Myocyte (in vitro differentiated cells): ENCODE measurements around the gene TTLL8. TPM values are rescaled to one million over a fixed set of nuclear protein-coding genes. Genes with fewer than 3 reads are reported as not detected.
"Not testable (repeated sequence)": the region's sequence is repeated elsewhere in the genome, so short reads cannot be mapped to it uniquely, and the experiment has no call there.

Experiments used
- DNase-seq: peaks from one replicate; pipeline ENCODE4 v3.0.0-alpha.2; 2012; ENCODE audit warnings: low read depth
- polyA plus RNA-seq: library from polyadenylated mRNA; unstranded; fragments of >200 nt; gene quantifications from one replicate; pipeline ENCODE4 v1.2.1, GENCODE V29; 2012; ENCODE audit warnings: missing spikeins
- total RNA-seq: library from RNA; depleted of rRNA; stranded (reverse); fragments of >200 nt; gene quantifications from 2 replicates; pipeline ENCODE4 v1.2.3, GENCODE V29; 2014

The TTLL8 gene
- total RNA-seq, result not detected in 2 replicates
- not detected for polyA plus RNA-seq

DNA sequence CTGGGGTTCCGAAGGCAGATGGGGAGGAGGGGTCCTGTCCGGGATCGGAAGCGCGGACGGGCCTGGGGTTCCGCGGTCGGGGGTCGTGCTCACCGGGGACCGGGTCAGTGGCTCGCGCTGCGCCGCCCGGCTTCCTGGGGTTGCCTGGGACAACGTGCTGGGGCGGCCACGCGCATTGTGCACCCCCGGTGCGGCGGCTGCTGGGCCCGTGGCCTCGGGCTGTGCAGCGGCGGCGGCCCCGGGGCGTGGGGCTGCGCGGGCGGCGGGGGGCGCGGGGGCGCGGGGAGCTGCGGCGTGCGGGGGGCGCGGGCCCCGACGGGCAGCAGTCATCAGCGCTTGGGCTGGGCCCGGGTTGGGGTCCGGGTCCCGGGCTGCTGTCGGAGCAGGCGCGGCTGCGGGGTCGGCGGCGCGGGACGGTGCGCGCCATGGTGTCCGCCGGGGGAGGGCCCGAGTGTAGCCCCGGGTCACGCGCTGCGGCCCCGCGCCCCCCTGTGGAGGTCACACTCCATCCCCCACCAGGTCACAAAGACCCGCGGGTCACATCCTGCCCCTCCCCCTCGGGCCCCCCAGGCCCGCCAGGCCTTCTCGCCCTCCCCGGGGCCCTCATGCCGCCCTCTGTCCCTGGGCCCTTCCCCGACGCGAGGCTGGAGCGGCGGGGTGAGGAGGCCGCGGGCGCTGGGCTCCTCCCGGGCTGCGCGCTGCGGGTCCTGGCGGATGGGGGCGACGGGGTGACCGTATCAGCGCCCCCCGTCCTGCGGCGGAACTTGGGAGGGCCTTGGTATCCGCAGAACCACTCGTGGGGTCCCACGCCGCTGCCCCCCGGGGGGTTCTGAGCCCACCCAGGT, at the start of gene TTLL8:
TTLL8 (minus strand) TSS at position 238 of the 845 bp plus-strand sequence.
- no peak for DNase-seq

DNA sequence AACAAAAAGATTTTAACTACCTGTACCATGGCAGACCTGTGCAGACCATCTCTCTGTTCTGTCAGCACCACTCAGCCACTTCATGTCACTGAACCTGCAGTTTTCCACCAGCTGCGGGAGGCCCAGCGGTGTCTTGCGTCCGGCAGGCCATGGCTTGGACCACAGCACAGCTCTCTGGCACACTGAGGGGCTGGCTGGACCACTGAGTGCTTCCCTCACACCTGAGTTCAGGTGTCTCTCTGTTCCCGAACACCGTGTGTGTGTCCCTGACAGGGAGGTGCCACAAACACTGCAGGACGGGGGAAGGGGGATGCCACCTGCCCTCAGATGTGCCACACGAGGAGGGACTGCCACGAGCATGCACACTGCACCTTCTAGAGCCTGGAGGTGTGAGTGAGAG, 49.4 kb upstream of the TTLL8 start:
- no peak for DNase-seq

DNA sequence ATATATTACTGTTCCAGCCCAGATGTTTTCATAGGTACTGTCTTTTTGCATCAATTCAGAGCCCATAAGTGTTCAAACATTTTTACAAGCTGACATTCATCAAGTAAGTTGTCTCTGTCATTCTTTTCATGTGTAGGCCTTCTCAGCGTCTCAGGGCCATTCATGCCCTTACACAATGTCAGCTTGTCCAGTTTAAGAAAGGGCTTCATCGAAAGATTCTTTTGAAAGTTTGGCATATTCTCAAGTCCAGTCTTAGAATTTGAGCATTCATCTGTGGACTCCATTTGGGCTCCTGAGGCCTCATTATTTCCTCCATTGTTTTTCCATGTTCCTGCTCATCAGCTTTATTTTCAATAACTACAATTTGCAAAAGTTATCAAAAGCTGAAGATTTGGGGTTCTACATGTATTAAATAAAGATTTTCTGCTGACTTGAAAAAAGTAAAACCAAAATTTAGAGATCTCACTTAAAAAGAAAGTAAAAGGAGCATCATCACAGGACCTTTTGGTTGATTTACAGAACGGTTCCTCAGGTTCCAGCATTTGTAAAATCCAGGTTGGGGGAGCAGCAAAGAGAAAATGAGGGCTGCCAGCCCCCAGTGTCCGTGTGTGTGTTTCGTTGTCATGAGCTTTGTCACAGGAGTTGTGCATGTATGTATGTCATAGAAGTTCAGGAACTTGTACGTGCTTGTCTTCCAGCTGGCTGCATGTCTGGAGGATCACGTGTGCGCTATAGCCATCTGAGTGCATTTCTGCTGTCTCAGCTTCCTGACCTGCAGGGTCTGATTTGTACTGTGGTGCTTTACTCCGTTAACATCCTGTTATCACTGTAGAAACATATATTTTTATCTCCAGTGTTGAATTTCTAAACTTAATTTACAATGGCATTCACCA, 47.4 kb upstream of the TTLL8 start:
- no peak for DNase-seq

DNA sequence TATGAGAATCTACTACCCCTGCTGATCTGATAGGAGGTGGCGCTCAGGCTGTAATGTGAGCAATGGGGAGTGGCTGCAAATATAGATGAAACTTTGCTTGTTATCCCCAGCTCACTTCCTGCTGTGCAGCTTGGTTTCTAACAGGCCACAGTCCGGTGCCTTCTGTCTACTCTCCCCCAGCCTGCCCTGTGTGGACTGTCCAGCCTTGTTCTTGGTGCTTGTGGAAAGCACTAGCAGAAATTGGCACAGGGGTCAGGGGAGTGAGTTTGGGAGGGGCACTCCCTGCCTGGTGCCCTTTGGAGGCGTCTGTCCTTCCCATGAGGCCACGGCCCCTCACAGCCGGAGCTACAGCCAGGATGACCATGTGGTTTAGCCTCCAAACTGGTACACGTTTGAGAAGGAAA, 46.0 kb upstream of the TTLL8 start:
- DNase-seq, result no peak

DNA sequence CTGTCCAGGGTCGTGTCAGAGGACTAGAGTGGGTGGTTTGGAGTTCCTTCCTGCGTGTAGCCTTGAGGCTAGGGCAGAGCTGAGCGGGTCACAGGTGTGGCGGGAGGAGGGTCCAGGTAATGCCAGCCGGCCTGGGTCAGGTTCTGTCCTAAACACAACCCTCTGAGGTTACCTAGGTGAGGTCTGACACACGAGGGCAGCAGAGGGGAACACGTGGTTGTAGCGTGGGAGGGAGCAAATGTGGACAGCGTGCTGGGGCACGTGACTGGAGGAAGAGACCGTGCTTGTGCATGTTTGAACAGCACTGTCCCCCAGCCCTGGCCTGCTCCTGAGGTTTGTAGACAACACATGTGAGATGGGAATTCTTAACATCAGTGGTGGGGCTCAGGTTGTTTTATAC, 44.8 kb upstream of the TTLL8 start:
- no peak for DNase-seq

DNA sequence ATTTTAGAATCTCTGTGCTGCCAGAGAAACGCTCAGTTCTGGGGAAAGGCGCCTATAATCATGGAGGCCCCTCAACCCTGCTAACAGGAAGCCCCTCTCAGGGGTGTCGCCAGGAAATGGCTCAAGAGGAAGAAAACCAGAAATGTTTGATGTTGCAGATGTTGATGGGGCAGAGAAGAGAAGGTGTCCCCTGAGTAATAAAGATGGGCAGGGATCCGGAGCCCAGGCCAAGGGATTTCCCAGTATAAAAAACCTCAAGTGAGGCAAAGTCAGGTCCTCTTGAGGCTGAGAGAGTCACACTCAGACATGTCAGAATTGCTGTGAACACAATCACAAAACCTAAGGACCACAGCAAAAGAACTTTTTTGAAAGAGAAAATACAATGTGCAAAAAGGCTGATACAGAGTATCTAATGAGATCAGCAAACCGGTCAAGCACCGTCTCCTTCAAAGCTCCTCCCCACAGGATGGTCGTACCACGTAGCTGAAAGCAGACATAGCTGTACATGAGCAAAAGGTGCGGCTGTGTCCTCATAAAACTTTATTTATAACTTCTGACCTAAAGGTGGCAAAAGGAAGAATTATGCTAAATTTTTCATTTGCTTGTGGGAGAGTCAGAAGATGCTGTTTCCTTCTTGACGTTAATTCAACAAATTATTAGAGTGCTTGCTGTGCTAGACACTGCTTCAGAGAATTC, 43.9 kb upstream of the TTLL8 start:
- no peak for DNase-seq

DNA sequence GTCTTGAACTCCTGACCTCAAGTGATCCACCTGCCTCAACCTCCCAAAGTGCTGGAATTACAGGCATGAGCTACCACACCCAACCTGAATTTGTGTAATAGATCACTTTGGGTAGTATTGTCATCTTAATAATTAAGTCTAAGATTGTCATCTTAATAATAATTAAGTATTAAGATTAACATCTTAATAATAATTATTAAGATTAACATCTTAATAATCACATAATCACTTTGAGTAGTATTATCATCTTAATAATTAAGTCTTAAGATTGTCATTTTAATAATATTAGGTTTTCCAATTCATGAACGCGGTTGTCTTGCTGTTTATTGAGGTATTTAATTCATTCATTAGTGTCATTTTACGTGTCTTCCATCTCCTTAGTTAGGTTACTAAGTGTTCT, 40.0 kb upstream of the TTLL8 start:
- DNase-seq, result no peak

DNA sequence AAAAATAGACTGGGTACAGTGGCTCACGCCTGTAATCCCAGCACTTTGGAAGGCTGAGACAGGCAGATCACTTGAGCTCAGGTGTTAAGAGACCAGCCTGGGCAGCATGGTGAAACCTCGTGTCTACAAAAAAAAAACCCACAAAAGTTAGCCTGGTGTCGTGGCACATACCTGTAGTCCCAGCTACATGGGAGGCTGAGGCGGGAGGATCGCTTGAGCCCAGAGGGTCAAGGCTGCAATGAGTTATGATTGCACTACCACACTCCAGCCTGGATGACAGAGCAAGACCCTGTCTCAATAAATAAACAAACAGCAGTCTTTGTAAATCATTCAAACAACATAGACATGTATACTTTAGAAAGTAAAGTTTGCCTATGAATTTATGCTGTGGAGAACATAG, 34.2 kb upstream of the TTLL8 start:
- DNase-seq, result no peak

DNA sequence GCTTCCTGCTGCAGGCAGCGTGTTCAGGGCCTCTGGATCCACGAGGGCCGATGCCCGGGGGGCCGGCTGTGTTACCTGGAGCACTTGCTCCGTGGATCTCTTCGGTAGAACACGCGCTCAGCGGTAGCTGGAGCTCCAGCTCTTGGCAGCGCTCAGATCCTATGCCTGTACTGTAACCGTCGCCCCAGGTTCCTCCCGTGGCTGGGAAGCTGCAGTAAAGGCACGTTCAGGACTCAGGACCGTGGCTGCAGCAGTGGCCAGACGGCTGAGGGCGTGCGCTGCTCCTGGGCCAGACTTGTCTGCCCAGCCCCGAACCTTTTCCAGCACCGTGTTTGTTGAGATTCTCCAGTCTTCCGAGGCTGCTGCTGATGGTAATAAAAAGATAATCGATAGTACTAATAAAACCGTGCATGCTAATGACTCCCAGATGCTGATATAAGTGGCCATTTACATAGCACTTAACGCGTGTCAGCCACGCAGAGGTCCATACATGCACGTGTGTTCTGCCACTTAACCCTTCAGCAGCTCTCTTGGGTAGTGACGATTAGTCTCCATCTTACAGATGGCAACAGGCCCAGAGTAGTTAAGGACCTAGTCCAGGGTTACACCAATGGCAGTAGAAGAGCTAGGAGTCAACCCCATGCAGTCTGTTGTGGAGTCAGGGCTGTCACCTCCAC, 33.1 kb upstream of the TTLL8 start:
- DNase-seq, result no peak

DNA sequence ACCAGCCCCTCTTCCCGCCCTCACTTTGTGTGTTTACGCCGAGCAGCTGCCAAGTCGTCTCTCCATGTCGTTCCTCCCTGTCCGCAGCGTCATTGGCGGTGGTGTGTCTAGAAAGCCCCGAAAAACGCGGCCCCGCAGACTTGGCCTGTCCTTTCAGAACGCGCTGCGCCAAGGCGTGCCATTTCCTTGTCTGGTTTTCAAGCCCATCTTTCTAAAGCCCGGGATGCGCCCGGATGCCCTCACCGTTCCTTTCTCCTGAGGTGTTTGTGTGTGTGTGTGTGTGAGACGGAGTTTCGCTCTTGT, 32.3 kb upstream of the TTLL8 start:
- DNase-seq, result no peak

DNA sequence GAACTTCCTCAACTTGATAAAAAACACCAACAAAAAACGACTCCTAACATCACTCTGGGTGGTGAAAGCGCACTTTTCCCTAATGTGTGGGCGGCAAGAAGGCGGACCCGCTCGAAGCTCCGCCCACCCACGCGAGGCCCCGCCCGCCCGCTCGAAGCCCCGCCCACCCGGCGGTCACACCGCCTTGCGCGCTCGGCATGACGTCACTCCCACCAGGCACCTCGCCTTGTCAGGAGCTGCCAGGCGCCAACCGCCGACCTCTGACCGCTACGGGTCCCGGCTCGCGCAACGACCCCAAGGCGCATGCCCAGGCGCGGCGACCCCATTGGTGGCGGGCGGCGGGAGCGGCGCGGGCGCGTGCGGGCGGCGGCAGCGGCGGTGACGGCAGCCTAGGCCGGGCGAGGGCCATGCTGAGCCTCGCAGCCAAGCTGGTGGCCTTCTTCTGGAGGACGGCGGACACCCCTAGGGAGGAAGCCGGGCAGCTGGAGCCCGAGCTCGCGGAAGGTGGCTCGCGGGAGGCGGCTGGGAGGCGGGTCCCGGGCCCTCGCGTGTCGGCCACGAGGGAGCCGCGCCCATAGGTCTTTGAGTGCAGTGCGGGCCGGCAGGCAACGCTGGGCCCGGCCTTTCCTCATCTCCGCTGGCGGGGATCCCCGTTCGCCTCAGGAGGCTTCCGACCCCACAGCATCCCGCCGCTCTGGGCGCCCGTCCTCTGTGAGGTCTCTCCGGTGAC, 31.7 kb upstream of the TTLL8 start, which contains the start of gene MOV10L1:
MOV10L1 (plus strand) TSS at position 325 of the 730 bp plus-strand sequence; CDS start at position 408, 83 bp downstream.
- DNase-seq, result no peak

DNA sequence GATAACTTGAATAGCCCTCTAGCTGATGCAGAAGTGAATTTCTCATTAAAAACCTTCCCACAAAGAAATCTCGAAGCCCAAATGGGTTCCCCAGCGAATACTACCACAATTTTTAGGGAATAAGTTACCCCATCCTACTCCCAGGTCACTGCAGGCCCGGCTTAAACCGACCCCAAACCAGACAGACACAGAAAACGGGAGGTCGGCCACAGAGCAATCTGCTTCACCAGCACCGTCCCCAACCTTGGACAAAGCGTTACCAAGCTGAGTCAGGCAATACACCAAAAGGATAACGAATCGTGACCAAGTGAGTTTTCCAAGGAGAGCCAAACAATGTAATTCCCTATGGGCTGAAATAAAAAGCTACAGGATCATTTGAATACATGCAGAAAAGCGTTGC, 31.1 kb upstream of the TTLL8 start:
- DNase-seq, result no peak

DNA sequence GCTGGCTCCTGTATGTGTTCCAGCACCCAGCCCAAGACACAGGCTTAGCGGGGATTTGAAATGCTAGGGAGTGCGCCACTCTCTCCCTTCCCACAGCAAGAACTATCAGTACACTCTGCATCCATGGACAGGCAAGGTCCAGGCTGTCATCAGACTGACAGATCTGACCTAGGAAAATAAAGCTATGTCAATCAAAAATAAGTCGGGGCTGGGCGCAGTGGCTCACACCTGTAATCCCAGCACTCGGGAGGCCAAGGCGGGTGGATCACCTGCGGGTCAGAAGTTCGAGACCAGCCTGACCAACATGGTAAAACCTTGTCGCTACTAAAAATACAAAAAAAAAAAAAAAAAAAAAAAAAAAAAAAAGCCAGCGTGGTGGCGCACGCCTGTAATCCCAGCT, 30.0 kb upstream of the TTLL8 start:
- no peak for DNase-seq

DNA sequence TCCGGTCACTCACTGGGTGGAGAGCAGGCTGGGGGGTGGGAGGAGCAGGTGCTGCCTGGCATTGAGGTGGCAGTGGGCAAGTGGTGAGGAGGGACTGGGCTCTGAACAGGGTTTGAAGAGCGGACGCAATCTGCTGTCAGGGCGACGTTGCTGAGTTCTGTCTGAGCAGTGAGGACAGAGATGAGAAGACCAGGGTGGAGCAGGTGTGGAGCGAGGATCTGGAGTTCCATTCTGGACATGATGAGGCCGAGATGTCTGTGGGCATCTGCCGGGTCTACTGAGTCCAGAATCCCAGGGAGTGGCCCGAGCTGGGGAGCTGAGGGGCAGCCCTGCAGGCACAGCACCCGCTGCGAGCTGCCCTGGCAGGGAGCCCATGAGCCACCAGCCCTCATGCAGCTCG, 29.5 kb upstream of the TTLL8 start:
- DNase-seq, result no peak

DNA sequence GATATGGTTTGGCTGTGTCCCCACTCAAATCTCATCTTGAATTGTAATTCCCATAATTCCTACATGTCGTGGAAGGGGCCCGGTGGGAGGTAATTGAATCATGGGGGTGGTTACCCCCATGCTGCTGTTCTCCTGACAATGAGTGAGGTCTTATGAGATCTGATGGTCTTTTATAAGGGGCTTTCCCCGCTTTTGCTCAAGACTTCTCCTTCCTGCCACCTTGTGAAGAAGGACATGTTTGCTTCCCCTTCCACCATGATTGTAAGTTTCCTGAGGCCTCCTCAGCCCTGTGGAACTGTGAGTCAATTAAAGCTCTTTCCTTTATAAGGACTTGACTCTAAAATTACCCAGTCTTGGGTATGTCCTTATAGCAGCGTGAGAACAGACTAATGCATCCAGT, 28.9 kb upstream of the TTLL8 start:
- not testable (repeated sequence) for DNase-seq

DNA sequence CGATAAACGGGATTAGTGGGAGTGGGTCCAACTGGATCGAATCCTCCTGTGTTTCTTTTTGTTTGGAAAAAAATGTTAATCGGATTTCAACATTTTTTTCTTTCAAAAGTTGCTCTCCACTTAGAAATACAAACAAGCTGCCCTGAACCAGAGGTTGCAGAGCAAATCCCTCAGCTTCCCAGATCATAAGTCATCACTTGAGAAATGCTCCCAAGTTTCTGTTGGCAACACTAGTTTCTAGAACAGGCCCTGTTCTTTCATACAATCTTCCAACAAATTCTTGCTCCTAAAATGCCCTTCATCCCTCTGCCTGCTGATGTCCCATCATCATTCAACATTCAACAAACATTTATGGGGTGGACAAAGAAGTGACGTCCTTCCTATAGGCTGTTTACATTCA, 28.4 kb upstream of the TTLL8 start:
- no peak for DNase-seq

DNA sequence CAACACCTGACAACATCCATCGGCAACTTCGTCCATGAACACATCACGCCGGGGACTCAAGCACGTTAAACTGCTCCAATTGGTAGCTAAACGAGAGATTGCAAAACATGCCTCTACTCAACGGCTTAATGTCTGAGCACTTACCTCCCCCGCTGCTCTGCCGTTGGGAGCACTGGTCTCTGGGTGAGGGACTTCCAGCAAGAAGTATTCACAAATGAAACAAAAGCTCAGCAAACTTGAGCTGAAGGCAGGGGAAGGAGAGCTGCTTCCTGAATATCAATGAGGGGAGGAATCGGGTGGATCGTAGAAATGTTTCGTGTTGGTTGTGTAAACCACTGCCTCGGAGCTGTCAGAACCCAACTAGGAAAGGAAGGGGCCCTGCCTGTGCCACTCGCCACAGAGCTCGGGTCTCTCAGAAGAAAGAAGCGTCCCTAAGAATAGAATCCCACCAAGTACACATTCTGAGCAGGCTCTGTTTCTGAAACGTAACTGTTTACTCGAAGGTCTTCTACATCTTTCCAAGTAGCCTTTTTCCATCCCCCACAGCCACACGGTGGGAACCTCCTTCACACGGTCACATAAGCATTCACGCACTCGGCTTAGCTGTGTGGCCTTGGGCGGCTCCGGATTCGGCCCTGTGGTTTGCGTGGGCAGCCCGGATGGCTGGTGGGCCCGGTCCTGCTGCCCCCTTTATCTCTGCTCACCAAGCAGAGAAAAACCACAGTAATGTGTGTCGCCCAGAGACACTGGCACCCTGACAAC, 27.3 kb upstream of the TTLL8 start, which contains the start of gene MLC1:
MLC1 (minus strand) TSS at position 216 of the 762 bp plus-strand sequence. CDS start 524 bp downstream, outside the sequence.
- peak; percentile 8 for DNase-seq

DNA sequence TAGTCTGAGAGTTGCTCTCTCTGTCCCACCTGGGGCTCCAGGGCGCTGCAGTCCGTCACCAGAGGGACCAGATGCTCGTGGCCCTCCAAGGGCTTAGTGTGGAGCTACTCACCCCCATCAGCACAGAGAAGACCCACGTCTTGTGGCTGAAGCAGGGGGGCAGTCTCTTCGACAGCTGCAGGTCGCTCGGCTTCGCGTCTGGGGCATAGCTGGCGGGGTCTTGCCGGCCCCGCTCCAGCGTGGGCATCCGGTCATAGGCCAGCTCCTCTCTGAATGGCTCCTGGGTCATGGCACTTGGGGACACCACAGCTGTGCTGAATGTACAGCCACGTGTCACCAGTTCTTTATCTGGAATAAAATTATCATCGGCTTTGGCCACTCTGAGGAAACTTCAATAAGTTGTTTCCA, 26.5 kb upstream of the TTLL8 start:
- no peak for DNase-seq

DNA sequence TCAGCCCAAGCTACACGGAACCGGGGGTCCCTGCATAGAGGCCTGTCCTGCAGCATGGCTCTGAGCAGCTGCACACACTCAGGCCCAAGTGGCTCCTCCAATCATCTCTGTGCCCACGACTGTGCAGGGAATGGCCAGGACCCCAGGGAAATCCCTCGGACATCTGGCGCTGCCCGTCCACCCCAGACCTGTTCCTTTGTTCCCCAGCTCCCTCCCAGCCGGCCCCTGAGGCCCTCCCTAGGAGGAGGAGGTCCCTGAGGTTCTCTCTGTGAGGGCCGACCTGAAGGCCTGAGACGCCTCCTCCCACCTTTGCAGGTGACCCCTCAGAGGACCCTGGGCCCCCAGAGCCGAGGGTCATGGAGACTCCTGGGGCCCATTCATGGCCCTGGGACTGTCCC, 26.0 kb upstream of the TTLL8 start:
- no peak for DNase-seq
